ENCODE results near the gene GTF2H1. TPM values are rescaled to one million over a fixed set of nuclear protein-coding genes. Genes with fewer than 3 reads are reported as not detected.

The GTF2H1 gene
- total and polyA plus RNA-seq, 2 donors from 2014 or later, result 21.4 to 43.2 TPM

DNA sequence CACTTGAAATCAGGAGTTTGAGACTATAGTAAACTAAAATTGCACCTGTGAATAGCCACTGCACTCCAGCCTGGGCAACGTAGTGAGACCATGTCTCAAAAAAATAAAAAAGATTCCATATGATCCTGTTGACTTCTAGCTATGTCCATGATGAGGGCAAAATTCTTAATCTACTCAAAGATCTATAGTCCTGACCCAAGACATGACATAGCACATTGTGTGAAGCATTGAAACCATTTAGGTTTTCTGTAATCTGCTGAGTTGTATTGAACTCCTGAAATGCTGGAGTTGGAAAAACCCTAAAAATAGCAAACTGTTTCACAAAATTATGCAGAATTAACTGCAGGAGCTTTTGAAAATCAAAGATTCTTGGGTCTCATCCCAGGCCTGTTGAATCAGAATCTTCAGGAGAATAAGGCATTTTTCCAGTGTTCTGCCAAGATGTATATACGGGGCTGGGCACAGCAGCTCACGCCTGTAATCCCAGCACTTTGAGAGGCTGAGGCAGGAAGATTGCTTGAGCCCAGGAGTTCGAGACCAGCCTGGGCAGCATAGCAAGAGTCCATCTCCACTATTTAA lies 42.2 kb downstream of the GTF2H1 start:
- intact Hi-C loops (cut with DNase I), result no loop called here
- Histone ChIP-seq H3K4me3 (ENCODE audit: low read length in 3 of 3) (no peak overlapping the region), H3K27me3 (ENCODE audit: control insufficient read depth, insufficient read depth, low read length) (no peaks in the 10 kb centered on the region), H3K9ac (ENCODE audit: low read length in 3 of 3) (no peak overlapping the region), H3K36me3 (ENCODE audit: control insufficient read depth in 2 of 3, insufficient read depth in 3 of 3, low read length in 3 of 3) (peaks cover 7 to 37% (median 23%) of the 10 kb centered on the region in 3 donors), H3K4me1 (ENCODE audit: control insufficient read depth in 2 of 3, insufficient read depth in 2 of 3, low read depth in 1 of 3, low read length in 3 of 3) (no peaks in the 10 kb centered on the region), H3K9me3 (ENCODE audit: control insufficient read depth in 2 of 3, insufficient read depth in 1 of 3, low read length in 3 of 3) (no peaks in the 10 kb centered on the region), H3K27ac (ENCODE audit: low read depth in 2 of 2, low read length in 2 of 2) (no peak overlapping the region)
- TF ChIP-seq CTCF (IDR thresholded peaks at IDR 0.05; ENCODE audit: borderline replicate concordance, extremely low read depth, insufficient read depth), result no peak
- no peak for DNase-seq
- FAIRE-seq, result no peak

GRCh38 chr11:18365741-18366140 lies 43.4 kb downstream of the GTF2H1 start:
- intact Hi-C loops (cut with DNase I), result no loop called here
- H3K4me3 ChIP-seq (ENCODE audit: low read length in 3 of 3), result no peak overlapping the region
- H3K27ac ChIP-seq (ENCODE audit: low read depth in 2 of 2, low read length in 2 of 2), result no peak overlapping the region
- H3K36me3 ChIP-seq (ENCODE audit: control insufficient read depth in 2 of 3, insufficient read depth in 3 of 3, low read length in 3 of 3), result peaks cover 7 to 37% (median 23%) of the 10 kb centered on the region in 3 donors
- no peak overlapping the region for H3K9ac ChIP-seq (ENCODE audit: low read length in 3 of 3)
- H3K4me1 ChIP-seq (ENCODE audit: control insufficient read depth in 2 of 3, insufficient read depth in 2 of 3, low read depth in 1 of 3, low read length in 3 of 3), result no peaks in the 10 kb centered on the region
- FAIRE-seq, result no peak
- TF ChIP-seq CTCF (IDR thresholded peaks at IDR 0.05; ENCODE audit: borderline replicate concordance, extremely low read depth, insufficient read depth), result no peak
- H3K27me3 ChIP-seq (ENCODE audit: control insufficient read depth, insufficient read depth, low read length), result no peaks in the 10 kb centered on the region
- DNase-seq, result peak in 1 of 5 donors; percentile 29
- no peaks in the 10 kb centered on the region for H3K9me3 ChIP-seq (ENCODE audit: control insufficient read depth in 2 of 3, insufficient read depth in 1 of 3, low read length in 3 of 3)

- no peak for TF ChIP-seq CTCF (IDR thresholded peaks at IDR 0.05; ENCODE audit: borderline replicate concordance, extremely low read depth, insufficient read depth)
- peaks cover 7 to 37% (median 23%) of the 10 kb centered on the region in 3 donors for H3K36me3 ChIP-seq (ENCODE audit: control insufficient read depth in 2 of 3, insufficient read depth in 3 of 3, low read length in 3 of 3)
- H3K27me3 ChIP-seq (ENCODE audit: control insufficient read depth, insufficient read depth, low read length), result no peaks in the 10 kb centered on the region
- no peak overlapping the region for H3K27ac ChIP-seq (ENCODE audit: low read depth in 2 of 2, low read length in 2 of 2)
- no peak for DNase-seq
- no peaks in the 10 kb centered on the region for H3K9me3 ChIP-seq (ENCODE audit: control insufficient read depth in 2 of 3, insufficient read depth in 1 of 3, low read length in 3 of 3)
- no peak overlapping the region for H3K4me3 ChIP-seq (ENCODE audit: low read length in 3 of 3)
- intact Hi-C loops (cut with DNase I), result no loop called here
- no peak for FAIRE-seq
- H3K9ac ChIP-seq (ENCODE audit: low read length in 3 of 3), result no peak overlapping the region
- H3K4me1 ChIP-seq (ENCODE audit: control insufficient read depth in 2 of 3, insufficient read depth in 2 of 3, low read depth in 1 of 3, low read length in 3 of 3), result no peaks in the 10 kb centered on the region
These were observed 43.9 kb downstream of the GTF2H1 start for GRCh38 chr11:18366286-18366685.

DNA sequence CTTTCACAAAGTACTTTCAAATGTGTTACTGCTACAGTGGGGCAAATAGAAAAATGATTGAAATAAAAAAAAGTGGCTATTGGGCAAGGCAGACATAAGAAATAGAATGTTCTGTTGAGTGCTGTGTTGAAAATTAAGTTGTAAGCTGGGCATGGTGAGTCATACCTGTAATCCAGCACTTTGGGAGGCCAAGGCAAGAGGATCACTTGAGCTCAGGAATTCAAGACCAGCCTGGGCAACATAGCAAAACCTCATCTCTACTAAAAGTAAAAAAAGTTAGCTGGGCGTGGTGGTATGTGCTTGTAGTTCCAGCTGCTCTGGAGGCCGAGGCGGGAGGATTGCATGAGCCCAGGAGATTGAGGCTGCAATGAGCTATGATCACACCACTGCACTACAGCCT lies 45.1 kb downstream of the GTF2H1 start:
- no peak overlapping the region for H3K4me3 ChIP-seq (ENCODE audit: low read length in 3 of 3)
- H3K4me1 ChIP-seq (ENCODE audit: control insufficient read depth in 2 of 3, insufficient read depth in 2 of 3, low read depth in 1 of 3, low read length in 3 of 3), result no peaks in the 10 kb centered on the region
- H3K27me3 ChIP-seq (ENCODE audit: control insufficient read depth, insufficient read depth, low read length), result no peaks in the 10 kb centered on the region
- no peaks in the 10 kb centered on the region for H3K9me3 ChIP-seq (ENCODE audit: control insufficient read depth in 2 of 3, insufficient read depth in 1 of 3, low read length in 3 of 3)
- FAIRE-seq (no peak), DNase-seq (no peak)
- no peak for TF ChIP-seq CTCF (IDR thresholded peaks at IDR 0.05; ENCODE audit: borderline replicate concordance, extremely low read depth, insufficient read depth)
- intact Hi-C loops (cut with DNase I), result no loop called here
- peaks cover 5 to 30% (median 16%) of the 10 kb centered on the region in 3 donors for H3K36me3 ChIP-seq (ENCODE audit: control insufficient read depth in 2 of 3, insufficient read depth in 3 of 3, low read length in 3 of 3)
- no peak overlapping the region for H3K9ac ChIP-seq (ENCODE audit: low read length in 3 of 3)
- no peak overlapping the region for H3K27ac ChIP-seq (ENCODE audit: low read depth in 2 of 2, low read length in 2 of 2)

Measured in kidney (tissue), 14 donors.